COR-L47 (cell line): ENCODE results near the gene SPTBN2.
"Not testable (repeated sequence)": the region's sequence is repeated elsewhere in the genome, so short reads cannot be mapped to it uniquely, and the experiment has no call there.

Source experiments
- DNase-seq: peaks from one replicate; lab custom pipeline; 2025; lab: John Stamatoyannopoulos, UW

Gene SPTBN2

DNA sequence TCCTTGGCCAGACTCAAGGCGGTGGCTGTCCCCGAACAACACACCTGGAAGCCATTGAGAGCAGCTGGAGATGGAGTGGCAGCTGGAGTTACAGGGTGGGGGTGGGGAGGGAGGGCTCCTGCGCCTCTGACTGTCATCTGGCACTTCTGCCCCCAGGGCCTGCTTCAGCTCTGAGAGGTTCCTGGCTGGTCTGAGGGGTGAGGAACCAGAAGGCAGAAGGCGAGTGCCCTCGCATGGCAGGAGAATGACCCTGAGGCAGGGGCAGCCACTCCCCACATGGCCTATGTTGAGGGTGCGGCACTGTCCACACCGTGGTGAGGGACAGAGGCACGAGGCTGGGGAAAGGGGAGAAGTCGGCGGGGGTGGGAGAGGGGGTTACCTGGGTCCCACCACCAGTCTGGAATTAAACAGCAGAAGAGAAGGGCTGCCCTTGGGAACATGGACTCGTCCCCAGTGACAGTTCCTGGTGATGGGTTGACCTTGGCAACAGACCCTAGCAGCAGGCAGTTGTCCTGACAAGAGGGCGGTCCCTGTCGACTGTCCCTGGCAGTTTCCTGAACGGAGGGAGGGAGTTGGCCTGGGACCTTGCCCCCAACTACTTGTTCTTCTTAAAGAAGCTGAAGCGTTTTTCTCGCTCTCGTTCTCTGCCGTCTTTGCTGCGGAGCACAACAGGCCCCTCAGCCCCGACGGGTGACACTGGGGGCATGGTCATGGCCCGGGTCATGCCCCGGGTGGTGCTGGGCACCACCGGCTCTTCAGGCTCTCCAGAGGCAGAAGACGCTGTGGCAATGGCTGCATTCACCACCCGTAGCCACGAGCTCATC lies 43.5 kb downstream of the SPTBN2 start:
- DNase-seq: no peak

DNA sequence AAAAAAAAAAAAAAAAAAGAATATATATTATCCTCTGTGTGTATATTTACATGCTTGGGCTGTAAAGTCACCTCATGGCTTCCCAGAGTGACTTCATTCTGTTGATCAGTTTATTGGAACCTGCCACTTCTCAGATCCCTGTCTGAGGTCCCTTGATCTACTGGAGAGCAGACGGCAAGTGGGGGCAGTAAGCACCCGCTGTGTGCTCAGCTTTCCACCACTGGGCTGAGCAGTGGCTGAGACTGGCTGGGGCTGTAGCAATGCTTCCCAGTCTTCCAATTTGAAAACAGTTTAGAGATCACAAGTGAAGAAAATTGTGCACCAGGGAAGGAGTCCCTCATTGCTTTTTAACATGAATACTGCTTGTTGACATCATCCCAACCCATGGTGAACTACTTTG lies 44.4 kb downstream of the SPTBN2 start:
- no peak for DNase-seq

DNA sequence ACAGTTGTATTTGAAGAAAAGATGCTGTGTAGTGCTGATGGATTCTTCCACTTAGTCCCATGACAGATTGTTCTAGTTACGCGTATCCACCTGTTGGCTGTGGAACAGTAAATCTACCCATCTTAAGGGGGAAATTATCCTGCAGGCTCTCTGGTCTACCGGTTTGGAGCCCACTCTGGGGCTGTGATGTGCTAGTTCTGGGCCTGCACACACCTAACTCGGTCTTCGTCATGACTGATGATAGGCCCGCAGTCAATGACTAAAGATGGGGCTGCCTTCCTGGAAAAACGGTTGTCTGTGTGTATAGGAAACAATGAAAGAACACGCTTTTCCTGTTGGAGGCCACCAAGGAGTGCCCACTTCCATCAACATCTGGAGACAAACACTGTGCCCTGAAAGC lies 45.1 kb downstream of the SPTBN2 start:
- no peak for DNase-seq

DNA sequence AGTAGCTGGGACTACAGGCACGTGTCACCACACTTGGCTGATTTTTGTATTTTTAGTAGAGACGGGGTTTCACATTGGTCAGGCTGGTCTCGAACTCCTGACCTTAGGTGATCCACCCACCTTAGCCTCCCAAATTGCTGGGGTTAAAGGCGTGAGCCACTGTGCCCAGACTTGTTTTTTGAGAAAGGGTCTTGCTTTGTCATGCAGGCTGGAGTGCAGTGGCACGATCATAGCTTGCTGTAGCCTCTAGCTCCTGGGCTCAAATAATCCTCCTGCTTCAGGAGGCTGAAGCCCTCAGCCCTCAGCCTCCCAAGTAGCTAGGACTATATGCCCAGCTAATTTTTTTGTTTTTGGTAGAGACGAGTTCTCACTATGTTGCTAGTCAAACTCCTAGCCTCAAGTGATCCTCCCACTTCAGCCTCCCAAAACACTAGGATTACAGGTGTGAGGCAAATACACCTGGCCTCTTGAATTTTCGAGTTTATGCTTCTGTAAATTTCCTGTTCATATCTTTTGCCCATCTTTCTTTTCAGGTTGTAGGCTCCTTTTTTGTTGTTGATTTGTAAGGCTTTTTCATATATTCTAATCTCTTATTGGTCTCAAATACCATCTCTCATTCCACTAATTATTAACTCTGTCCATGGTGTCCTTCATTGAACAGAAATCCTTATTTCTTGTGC lies 47.9 kb downstream of the SPTBN2 start:
- no peak for DNase-seq

DNA sequence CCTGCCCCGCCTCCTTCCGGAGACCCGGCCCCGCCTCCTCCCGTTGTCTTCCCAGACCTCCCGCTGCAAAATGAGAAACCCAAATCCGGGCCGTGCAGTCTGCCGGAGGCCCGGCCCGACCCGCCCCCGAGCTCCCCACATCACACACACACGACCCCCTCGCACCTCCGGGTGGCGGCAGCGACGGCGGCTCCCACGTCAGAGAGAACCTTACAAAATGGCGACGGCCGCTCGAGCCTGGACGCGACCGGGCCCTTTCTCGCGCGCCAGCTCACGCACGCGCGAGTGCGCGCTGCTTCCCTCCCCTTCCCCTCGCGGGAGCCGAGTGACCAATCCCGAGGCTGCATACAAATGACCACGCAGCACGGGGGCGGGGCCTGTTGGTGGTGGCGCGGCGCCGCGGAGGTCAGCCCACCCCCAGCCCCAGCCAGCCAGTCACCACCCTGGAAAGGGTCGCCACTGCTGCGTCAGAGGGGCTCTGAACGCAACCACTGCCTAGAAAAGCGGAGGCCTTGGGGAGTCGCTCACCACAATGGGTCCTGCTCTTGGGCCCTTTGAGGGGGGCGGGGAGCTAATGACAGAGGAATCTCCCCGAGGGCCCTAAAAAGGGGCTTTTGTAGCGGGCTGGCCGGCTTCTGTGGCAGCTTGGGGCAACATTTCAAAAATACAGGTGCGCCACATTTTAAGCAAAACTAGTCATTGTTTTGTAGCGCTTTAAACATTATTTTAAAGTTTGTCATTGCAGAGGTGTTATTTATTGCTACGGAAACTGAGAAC lies 51.2 kb downstream of the SPTBN2 start, which contains the start of gene RBM4B:
RBM4B (minus strand) TSS at position 289 of the 777 bp plus-strand sequence. CDS start 808 bp downstream, outside the sequence.
- DNase-seq: peak; percentile 96

DNA sequence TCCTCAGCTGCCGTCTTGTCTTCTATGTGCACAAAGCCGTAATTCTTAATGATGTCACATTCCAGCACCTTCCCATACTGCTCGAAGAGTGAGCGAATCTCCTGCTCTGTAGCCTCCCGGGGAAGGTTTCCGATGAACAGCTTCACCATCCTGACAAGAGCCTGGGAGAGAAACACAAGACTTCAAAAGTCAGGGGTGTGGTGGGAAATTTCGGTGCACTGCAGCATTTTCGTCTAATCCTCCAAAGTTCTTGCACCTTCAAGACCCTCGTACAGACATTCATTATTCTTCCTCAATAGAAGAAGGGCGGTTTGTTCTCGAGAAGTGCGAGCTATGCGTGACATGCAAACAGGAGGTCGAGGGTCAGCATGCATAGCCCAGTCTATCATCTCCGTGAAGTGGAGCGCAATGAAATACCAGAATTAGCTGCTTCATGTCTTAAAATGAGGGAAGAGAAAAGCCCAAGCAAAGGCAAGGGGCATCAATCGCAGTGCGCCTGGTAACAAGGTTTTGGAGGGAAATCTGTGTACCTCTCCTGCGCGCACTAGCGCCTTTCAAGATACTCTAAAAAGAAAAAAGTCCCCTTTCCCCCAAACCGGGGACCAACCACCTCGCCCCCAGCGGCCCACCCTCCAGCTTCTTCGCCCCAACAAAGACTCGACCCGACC lies 52.0 kb downstream of the SPTBN2 start:
- no peak for DNase-seq

DNA sequence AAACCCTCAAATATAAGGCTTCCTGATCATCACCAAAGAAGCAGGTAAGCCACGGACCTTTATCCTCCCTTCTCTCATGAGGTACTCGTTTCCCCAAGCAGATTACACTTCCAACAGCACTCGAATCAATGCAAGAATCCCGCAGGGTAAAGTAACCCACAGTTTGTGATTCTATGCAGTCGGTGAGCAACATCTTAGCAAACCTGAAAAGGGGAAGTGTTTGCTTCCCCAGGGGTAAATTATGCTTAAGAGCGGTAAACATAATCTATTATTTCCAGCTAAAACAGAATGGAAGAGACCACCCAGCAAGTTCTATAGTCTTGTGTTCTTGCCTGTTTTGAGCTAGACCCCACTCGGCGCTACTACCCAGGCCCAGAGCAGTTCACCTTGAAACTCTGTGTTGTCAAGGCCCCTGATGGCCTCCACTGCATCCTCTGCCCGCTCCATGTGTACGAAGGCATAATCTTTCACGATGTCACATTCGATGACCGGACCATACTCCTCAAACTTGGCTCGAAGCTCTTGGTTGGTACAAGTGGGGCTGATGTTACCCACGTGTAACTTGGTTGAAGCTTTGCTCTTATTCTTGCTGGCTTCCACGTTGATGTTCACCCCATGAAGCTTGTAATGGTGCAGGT lies 52.6 kb downstream of the SPTBN2 start:
- no peak for DNase-seq

DNA sequence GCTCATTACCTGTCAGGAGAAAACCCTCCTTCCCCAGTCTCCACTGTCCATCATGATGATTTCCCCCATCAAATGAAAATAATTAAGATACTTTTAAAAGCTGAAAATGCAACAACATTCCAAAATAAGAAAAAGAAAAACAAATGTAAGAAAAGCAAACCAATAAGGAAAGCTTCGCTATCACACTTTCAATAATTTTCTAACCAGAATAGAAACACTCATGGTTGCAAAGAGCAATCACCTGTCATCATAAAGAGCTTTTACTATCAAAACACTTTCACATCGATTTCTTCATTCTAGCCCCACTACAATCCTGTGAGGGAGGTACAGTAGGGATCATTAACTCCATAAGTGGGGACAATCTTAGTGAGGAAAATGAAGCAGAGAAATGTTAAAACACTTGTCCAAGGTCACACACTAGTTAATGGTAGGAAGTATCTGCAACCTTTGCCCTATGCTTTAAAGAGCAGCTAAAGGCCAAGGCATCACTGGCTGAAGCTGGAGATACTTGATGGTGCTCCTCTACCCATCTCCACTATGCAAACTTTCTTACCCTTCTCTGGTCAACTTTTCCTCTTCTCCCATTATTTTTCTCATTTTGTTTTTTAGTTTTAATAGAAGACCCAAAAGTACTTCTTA lies 53.9 kb downstream of the SPTBN2 start:
- DNase-seq: no peak

DNA sequence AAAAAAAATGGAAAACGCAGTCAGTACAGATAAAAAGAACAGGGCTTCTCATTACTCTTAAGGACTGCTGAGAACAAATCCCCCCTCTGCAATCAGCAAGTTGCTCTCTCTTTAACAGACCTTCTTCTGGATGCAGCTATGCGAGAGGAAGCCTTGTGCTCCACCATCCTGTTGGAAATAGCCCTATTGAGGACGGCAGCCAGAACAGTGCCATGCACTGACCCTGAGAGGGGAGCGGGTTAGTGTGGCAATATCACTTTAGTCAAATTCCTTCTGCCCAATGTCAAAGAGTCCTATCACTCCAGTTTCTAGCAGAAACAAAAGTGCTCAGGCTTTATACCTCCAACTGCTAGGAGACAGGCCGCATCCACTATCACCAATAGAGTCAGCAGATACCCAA lies 58.2 kb downstream of the SPTBN2 start:
- no peak for DNase-seq

DNA sequence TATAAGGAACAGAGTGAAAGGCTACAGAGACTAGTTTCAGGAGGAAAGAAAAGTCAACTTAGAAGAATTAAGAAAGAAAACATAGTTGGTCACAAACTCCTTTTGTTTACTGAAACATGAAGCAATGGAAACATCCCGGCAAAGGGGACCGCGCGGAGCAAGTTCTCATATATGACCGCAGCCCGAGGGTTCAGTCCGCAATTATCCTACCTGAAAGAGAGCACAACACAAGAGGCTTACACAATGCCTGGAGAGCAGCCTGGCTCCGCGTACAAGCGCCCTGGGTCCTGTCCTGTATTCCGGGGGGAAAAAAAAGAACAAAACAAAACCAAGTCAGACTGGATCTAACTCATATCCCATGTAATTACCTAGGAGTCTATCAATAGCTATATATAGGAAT lies 63.6 kb downstream of the SPTBN2 start:
- no peak for DNase-seq

DNA sequence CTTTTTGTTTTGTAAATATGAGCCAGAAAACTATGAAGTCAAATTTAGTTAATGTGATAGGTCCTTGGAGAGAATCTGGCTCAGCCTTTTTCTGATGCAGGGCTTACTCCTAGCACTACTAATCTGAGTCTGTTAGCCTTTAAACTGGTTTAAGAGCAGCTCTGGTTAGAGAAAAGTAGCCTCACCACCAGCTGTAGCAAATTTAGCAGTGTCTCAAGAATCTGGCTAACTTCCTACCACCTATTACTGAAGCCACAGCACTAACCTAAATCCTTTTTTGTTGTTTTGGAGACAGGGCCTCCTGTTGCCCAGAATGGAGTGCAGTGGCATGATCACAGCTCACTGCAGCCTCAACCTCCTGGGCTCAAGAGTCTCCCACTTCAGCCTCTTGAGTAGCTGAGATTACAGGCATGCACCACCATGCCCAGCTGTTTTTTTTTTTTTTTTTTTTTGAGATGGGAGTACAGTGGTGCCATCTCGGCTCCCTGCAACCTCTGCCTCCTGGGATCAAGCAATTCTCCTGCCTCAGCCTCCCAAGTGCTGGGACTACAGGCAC lies 65.2 kb downstream of the SPTBN2 start:
- no peak for DNase-seq

DNA sequence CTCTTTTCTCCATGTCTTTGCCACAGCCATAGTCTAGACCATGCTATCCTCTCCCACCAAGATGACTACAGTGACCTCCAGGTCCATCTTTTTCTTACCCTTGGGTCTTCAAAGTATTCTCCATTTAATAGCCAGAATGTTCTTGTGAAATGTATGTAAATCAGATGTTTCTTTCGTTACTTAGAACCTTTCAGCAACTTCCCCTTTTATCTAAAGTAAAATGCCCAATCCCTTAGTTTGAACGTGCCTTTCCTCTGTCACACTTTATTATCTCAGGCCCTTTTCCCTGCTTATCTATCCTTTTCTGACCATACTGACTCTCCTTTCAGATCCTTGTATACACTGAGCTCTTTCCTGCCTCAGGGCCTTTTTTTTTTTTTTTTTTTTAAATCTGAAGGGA lies 69.3 kb downstream of the SPTBN2 start:
- DNase-seq: no peak

DNA sequence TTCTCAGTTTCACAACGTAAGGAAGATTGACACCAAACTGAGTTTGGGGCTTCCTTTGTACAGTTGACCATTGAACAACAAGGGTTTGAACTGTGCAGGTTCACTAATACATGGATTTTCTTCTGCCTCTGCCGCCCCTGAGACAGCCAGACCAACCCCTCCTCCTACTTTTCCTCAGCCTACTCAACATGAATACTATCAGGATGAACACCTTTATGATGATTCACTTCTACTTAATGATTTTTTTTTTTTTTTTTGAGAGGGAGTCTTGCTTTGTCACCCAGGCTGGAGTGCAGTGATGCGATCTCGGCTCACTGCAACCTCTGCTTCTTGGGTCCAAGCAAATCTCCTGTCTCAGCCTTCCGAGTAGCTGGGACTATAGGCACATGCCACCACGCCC lies 75.9 kb downstream of the SPTBN2 start:
- no peak for DNase-seq

DNA sequence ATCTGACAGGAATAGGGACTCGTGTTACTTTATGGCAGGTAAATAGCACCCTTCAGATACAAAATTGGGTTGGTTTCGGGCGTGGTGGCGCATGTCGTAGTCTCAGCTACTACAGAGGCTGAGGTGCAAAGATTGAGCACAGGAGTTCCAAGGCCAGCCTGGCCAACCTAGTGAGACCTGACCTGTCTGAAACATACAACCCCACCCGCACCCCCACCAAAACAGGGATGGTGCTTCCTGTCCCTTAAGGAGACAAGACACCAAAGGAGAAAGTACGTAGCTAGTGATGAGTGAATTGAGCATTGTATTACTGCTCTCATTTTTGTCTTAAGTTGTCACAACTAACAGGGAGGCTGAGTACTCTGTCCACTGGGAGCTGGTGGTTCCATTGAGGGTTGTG lies 76.4 kb downstream of the SPTBN2 start:
- DNase-seq: no peak

DNA sequence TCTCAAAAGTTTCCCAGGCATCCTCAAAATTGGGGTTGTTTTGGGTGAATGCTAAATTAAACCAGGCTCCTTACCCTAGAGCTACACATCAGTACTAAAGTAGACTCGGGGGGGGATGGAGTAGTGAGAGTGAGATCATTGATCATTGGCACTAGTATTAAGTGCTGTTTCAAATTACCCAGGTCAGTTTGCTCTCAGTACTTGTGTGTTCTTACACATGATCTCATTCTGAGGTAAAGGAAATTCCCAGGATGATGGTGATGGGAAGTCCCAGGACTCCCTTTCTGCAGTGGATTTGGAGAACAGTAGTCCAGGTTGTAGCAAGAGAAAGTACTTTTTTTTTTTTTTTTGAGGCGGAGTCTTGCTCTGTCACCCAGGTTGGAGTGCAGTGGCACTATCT lies 78.0 kb downstream of the SPTBN2 start:
- no peak for DNase-seq

DNA sequence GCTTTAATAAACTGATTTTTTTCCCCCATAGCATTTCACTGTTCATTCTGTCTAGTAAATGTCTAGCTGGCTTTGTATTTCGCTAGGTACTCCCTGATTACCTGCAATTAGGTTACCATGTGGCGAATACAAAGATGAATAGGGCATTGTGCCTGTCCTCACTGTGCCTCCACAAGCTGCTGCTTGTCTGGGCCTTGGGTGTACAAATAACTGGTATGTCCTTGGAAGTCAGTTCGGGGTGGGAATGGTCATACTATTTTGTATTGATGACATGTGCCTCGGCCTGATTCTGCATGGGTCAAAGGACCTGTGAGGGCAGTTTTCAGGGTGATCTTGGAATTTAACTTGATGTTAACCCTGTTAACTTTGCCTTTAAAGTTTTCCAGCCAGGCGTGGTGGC lies 79.1 kb downstream of the SPTBN2 start:
- DNase-seq: no peak

DNA sequence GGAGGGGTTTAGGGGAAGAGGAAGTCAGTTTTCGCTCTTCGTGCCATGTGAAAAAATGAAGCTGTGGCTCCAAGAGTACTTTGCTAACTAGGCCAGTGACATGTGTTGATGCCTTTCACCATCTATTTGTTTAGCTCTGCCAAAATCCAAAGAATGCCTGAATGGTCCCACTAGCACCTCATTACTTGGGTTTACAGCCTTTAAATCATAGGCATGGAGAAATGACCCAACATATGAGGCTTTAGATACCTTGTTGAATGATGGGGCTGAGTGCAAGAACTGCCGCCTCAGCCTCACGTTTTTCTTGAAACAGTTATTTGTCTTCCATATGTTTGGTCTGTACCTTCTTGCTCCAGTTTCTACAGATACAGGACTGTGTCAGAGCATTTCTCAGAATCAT lies 82.2 kb downstream of the SPTBN2 start:
- DNase-seq: no peak

DNA sequence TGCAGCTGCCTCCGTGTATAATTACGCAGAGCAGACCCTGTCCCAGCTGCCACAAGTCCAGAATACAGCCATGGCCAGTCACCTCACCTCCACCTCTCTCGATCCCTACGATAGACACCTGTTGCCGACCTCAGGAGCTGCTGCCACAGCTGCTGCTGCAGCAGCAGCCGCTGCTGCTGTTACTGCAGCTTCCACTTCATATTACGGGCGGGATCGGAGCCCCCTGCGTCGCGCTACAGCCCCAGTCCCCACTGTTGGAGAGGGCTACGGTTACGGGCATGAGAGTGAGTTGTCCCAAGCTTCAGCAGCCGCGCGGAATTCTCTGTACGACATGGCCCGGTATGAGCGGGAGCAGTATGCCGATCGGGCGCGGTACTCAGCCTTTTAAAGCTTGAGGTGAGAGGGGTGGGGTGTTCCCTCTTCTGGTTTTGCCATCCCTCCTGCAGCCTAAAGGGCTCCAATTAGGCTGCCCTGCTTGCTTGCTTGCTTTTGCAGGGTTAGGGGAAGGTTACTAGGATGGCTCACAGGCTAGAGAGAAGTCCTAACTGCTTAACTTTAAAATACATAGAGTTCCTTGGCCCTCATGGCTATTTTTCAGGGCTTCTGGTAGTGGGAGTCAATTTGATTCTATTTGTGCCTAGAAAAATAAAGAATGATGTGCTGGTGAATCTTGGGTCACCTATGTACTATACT lies 85.1 kb downstream of the SPTBN2 start:
- DNase-seq: no peak

DNA sequence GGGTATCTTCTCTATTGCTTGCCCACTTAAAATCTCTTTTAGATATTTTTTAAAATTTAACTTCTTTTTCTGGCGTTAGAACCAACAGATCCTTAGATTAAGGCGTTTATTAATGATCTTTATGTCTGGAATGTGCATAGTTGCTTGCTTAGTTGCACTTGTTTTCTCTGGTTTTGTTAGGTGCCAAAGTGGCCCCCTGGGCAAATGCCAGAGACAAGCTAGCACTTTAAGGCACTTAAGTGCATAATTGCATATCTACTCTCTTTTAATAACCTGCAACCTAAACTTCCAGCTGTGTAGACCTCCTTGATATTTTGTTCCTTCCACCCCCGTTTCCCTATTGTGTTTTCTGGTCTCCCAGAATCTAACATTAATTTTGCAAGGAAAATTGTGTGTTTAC lies 87.2 kb downstream of the SPTBN2 start:
- no peak for DNase-seq

DNA sequence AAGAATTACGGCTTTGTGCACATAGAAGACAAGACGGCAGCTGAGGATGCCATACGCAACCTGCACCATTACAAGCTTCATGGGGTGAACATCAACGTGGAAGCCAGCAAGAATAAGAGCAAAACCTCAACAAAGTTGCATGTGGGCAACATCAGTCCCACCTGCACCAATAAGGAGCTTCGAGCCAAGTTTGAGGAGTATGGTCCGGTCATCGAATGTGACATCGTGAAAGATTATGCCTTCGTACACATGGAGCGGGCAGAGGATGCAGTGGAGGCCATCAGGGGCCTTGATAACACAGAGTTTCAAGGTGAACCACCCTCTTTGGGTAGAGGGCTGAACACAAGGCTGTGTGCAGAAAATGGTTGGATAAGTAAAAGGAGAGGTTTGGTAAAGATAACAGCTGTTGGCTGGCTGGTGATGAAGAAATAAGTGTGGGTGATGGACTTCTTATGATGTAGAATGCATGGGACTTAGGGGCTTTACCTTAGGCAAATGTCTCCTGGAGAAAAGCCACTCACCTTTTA lies 89.1 kb downstream of the SPTBN2 start:
- not testable (repeated sequence) for DNase-seq
